HL-60 (cell line): ENCODE measurements around the gene ANXA2.

Source experiments
- DNase-seq, 2 experiments: peaks; one replicate each; pipeline ENCODE4 v3.0.0-alpha.2; 2010 to 2020; ENCODE audit warnings: low read depth in 1 of 2, low spot score in 1 of 2
- H3K27ac ChIP-seq: fragments of 250-450 bp; sonication (Bioruptor Pico); replicated peaks from 2 replicates; pipeline ENCODE4 v1.5.1; 2020; ENCODE audit warnings: mild to moderate bottlenecking, moderate library complexity
- H3K27me3 ChIP-seq: fragments of 250-450 bp; sonication (Bioruptor Pico); 2 replicates; pipeline ENCODE4 v1.5.1; 2021; ENCODE audit warnings: mild to moderate bottlenecking, moderate library complexity; ENCODE audit not compliant: insufficient read depth, poor library complexity, severe bottlenecking
- H3K4me3 ChIP-seq: replicated peaks from 2 replicates; pipeline ENCODE4 v1.5.1; 2011; ENCODE audit warnings: mild to moderate bottlenecking, control low read depth, low read length; ENCODE audit not compliant: insufficient read depth
- CTCF ChIP-seq: IDR thresholded peaks from one replicate; pipeline ENCODE4 v1.5.1; 2011; ENCODE audit warnings: low read length, control low read depth, inconsistent platforms; ENCODE audit not compliant: insufficient read depth
- GABPA ChIP-seq: IDR thresholded peaks from 2 replicates; pipeline ENCODE4 v1.6.1; 2012; ENCODE audit warnings: low read depth
- POLR2AphosphoS5 ChIP-seq: IDR thresholded peaks from 2 replicates; pipeline ENCODE4 v1.6.1; 2012; ENCODE audit warnings: low read depth
- REST ChIP-seq: IDR thresholded peaks from 2 replicates; pipeline ENCODE4 v1.6.1; 2012; ENCODE audit warnings: low read depth; ENCODE audit not compliant: insufficient replicate concordance
- SPI1 ChIP-seq: IDR thresholded peaks from 2 replicates; pipeline ENCODE4 v1.6.1; 2012; ENCODE audit warnings: low read depth, mild to moderate bottlenecking, borderline replicate concordance

Gene ANXA2

DNA sequence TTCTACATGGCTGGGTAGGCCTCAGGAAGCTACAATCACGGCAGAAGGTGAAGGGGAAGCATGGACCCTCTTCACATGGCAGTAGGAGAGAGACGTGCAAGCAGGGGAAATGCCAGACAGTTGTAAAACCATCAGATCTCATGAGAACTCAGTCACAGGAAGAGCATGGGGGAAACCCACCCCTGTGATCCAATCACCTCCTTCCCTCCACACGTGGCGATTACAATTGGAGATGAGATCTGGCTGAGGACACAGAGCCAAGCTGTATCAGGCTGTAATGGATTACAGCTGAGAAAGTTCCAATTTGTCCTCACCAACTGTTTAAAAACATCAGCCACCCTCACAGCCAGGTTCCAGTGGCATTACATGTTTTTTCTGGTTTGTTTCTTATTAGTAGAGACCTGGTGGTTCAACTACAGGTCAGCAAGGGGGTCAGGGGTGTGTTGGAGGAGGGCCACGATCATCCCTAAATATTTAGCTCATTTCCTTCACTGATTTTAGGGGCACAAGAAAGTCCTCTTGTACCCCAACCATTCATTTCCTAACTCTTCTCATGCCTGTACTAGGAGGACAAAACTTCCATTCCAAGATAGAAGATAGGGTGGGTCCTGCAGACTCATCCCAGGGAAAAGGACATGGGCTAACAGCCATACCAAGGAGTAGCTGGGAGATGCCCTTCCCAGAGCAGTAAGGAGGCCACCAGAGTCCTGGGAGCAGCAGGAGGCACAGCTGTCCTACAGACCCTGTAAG lies 54.4 kb downstream of the ANXA2 start:
- DNase-seq = no peak
- TF ChIP-seq POLR2AphosphoS5 (no peak), GABPA (no peak), SPI1 (no peak), REST (no peak), CTCF (no peak)
- H3K27me3 ChIP-seq = no peaks in the 10 kb centered on the region
- H3K4me3 ChIP-seq = no peak overlapping the region
- no peak overlapping the region for H3K27ac ChIP-seq

DNA sequence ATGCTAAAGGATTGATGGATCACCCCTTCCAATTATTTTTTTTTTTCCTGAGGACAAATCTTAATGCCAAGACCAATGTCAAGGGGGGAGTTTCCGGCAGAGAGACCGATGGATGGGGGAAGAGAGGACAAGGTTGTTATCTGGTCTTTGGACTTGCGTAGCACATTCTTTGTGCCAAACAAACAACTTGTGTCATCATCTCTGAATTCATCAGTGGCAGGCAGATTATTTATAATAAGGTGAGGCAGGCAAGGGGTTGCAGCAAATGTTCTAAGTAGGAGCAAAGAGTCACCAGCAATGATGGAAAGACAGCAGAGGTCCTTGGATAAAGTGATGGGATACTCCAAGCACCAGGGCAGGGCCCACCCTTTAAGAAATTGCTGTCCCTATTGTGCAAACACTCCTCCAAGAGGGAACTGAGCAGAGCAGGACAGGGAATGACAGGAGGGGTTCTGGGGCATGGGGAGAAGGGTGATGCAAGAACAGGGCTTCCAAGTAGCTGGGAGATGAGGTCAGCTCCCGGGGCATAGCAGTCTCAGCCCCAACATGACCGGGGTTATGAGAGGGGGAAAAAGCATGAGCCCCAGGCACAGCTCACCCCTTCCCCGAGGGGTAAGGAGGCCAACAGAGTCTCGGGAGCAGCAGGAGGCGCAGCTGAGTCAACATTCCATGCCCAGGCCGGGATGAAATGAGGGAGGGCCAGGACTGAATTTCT lies 57.4 kb downstream of the ANXA2 start:
- TF ChIP-seq REST (no peak), GABPA (no peak), CTCF (no peak), POLR2AphosphoS5 (no peak), SPI1 (no peak)
- H3K27me3 ChIP-seq = no peaks in the 10 kb centered on the region
- H3K27ac ChIP-seq = no peak overlapping the region
- DNase-seq = no peak
- H3K4me3 ChIP-seq = no peak overlapping the region

GRCh38 chr15:60339236-60339635 lies 58.5 kb downstream of the ANXA2 start:
- TF ChIP-seq POLR2AphosphoS5 = no peak
- TF ChIP-seq SPI1 = no peak
- TF ChIP-seq CTCF = no peak
- TF ChIP-seq GABPA = no peak
- TF ChIP-seq REST = no peak
- DNase-seq = no peak
- H3K27me3 ChIP-seq = no peaks in the 10 kb centered on the region

More at GRCh38 chr15:60339236-60339635, 58.5 kb downstream of the ANXA2 start:
- Histone ChIP-seq H3K27ac (no peak overlapping the region), H3K4me3 (no peak overlapping the region)
